SJSA1 (cell line): ENCODE data around the gene ZNF578. TPM values are rescaled to one million over a fixed set of nuclear protein-coding genes. Genes with fewer than 3 reads are reported as not detected.
"Not testable (repeated sequence)": the region's sequence is repeated elsewhere in the genome, so short reads cannot be mapped to it uniquely, and the experiment has no call there.

Source experiments
- DNase-seq, 2 experiments: peaks; one replicate each; pipeline ENCODE4 v3.0.0-alpha.2; 2015 to 2020; ENCODE audit warnings: low spot score in 2 of 2, low read depth in 1 of 2
- H3K27ac ChIP-seq: fragments of 250-450 bp; sonication (Bioruptor Pico); 2 replicates; pipeline ENCODE4 v1.5.1; 2020; ENCODE audit warnings: mild to moderate bottlenecking, moderate library complexity
- H3K27me3 ChIP-seq: fragments of 250-450 bp; sonication (Bioruptor Pico); replicated peaks from 2 replicates; pipeline ENCODE4 v1.5.1; 2020; ENCODE audit warnings: mild to moderate bottlenecking, moderate library complexity
- H3K36me3 ChIP-seq: fragments of 250-450 bp; sonication (Bioruptor Pico); 2 replicates; pipeline ENCODE4 v1.5.1; 2020; ENCODE audit warnings: mild to moderate bottlenecking
- H3K4me1 ChIP-seq: fragments of 250-450 bp; sonication (Bioruptor Pico); replicated peaks from 2 replicates; pipeline ENCODE4 v1.6.1; 2021; ENCODE audit warnings: mild to moderate bottlenecking
- H3K4me3 ChIP-seq: fragments of 250-450 bp; sonication (Bioruptor Pico); 2 replicates; pipeline ENCODE4 v1.5.1; 2020; ENCODE audit warnings: mild to moderate bottlenecking
- H3K9me3 ChIP-seq: fragments of 250-450 bp; sonication (Bioruptor Pico); replicated peaks from 2 replicates; pipeline ENCODE4 v1.5.1; 2020; ENCODE audit warnings: mild to moderate bottlenecking
- total RNA-seq: library from RNA; depleted of rRNA; stranded (reverse); fragments of >200 nt; shearing (Covaris generic); gene quantifications from 2 replicates; pipeline ENCODE4 v1.2.3, GENCODE V29; 2014

Gene ZNF578
- total RNA-seq, 1 experiment from 2014 or later, result 0.58 TPM

GRCh38 chr19:52527134-52527955 is 74.0 kb downstream of the ZNF578 start, which contains the start of gene ZNF808:
Gene ZNF808 (plus strand): TSS chr19:52527668. CDS start chr19:52543285, 15,617 bp downstream.
- peak; percentile 92 to 95 for DNase-seq
- Histone ChIP-seq H3K36me3 (peaks cover 10% of the 10 kb centered on the region), H3K27ac (peak within 1 kb of the TSS; percentile 78), H3K4me1 (peaks cover 5% of the 10 kb centered on the region; the same call in 1 of the 2 replicates), H3K27me3 (no peaks in the 10 kb centered on the region), H3K9me3 (0 out of 2 replicates have a peak, but pooled peaks cover 2% of the 10 kb centered on the region), H3K4me3 (peak within 1 kb of the TSS; percentile 78)

DNA sequence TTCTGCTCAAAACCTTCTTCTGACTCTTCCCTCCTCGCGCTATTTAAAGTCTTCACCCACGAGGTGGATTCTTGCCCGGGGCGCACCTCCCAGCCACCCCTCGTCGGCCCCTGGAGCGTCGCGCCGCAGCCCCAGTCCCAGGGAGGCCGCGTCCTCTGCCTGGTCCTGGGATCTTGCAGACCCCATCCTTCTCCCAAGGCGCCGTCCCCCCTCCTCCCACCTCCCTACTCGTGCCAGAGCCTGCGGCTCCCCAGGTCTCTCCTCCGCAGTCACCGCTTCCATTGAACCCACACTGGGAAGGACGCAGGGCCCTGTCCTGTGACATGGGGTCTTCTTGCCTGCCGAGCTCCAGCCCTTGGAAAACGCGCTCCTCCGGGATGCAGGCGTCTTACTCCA is 74.6 kb downstream of the ZNF578 start:
- Histone ChIP-seq H3K9me3 (0 out of 2 replicates have a peak, but pooled peaks cover 2% of the 10 kb centered on the region), H3K27ac (peak overlapping the region; percentile 78), H3K36me3 (peaks cover 10% of the 10 kb centered on the region), H3K27me3 (no peaks in the 10 kb centered on the region), H3K4me1 (peaks cover 5% of the 10 kb centered on the region; the same call in 1 of the 2 replicates), H3K4me3 (peak overlapping the region; percentile 78)
- no peak for DNase-seq

GRCh38 chr19:52532480-52532879 is 79.1 kb downstream of the ZNF578 start:
- no peaks in the 10 kb centered on the region for H3K4me1 ChIP-seq
- 0 out of 2 replicates have a peak, but pooled peaks cover 2% of the 10 kb centered on the region for H3K9me3 ChIP-seq
- no peak overlapping the region for H3K4me3 ChIP-seq
- peaks cover 10% of the 10 kb centered on the region for H3K36me3 ChIP-seq
- H3K27me3 ChIP-seq, result no peaks in the 10 kb centered on the region
- no peak for DNase-seq
- H3K27ac ChIP-seq, result no peak overlapping the region

GRCh38 chr19:52533901-52534300 is 80.5 kb downstream of the ZNF578 start:
- Histone ChIP-seq H3K4me1 (no peaks in the 10 kb centered on the region), H3K27ac (no peak overlapping the region), H3K4me3 (no peak overlapping the region), H3K9me3 (no peaks in the 10 kb centered on the region), H3K36me3 (peaks cover 5% of the 10 kb centered on the region), H3K27me3 (no peaks in the 10 kb centered on the region)
- DNase-seq, result no peak

DNA sequence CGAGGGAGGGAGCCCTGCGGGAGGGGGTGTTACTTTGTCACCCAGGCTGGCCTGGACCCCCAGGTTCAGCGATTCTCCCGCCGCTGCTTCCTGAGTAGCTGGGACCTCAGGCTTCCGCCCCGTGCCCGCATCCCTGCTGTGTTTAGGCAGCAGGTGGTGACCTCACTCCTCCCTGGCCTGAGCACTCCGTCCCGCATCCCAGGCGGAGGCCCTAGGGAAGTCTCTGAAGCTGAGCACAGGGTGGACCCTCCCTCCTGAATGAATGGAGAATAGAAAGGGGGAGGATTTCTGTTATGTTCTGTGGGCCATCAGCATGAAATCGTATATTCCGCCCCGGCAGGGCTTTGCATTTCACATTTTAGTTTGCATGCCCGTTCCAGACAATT is 82.0 kb downstream of the ZNF578 start:
- DNase-seq, H3K27ac ChIP-seq, H3K27me3 ChIP-seq, H3K9me3 ChIP-seq, H3K4me3 ChIP-seq, H3K36me3 ChIP-seq, H3K4me1 ChIP-seq: not testable (repeated sequence)

- Histone ChIP-seq H3K27ac (no peak overlapping the region), H3K27me3 (no peaks in the 10 kb centered on the region), H3K36me3 (peaks cover 6% of the 10 kb centered on the region; the same call in 1 of the 2 replicates), H3K9me3 (no peaks in the 10 kb centered on the region), H3K4me3 (no peak overlapping the region), H3K4me1 (no peaks in the 10 kb centered on the region)
- no peak for DNase-seq
Measured at GRCh38 chr19:52535771-52536447, 82.6 kb downstream of the ZNF578 start.

GRCh38 chr19:52536448-52536800 is 83.1 kb downstream of the ZNF578 start:
- no peak for DNase-seq
- H3K27ac ChIP-seq, result no peak overlapping the region
- H3K4me1 ChIP-seq, result no peaks in the 10 kb centered on the region
- no peaks in the 10 kb centered on the region for H3K9me3 ChIP-seq
- peaks cover 6% of the 10 kb centered on the region; the same call in 1 of the 2 replicates for H3K36me3 ChIP-seq
- H3K27me3 ChIP-seq, result no peaks in the 10 kb centered on the region
- no peak overlapping the region for H3K4me3 ChIP-seq

DNA sequence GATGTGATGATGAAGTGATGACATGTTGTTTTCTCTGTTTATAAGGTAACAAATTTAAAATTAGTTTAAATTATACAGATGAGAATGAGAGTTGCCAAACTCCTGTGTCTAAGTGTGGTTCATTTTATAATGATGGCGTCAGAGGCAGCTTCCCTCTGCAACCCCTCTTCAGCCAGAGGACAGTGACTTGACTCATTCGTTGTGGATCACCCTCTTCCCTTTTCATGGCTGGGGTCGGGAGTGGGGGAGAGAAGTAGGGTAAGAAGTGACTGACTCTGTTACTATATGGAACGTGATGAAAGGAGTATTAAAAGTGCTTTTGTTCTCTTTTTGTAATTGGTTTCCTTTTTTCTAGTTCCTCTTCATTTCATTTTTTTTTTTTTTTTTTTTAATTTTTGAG is 85.5 kb downstream of the ZNF578 start:
- H3K27me3 ChIP-seq, result not testable (repeated sequence)

GRCh38 chr19:52541176-52541575 is 87.8 kb downstream of the ZNF578 start:
- H3K4me3 ChIP-seq, H3K27me3 ChIP-seq, H3K27ac ChIP-seq, DNase-seq, H3K9me3 ChIP-seq, H3K4me1 ChIP-seq: not testable (repeated sequence)
- peaks cover 21% of the 10 kb centered on the region for H3K36me3 ChIP-seq

More for the DNA sequence above, 85.5 kb downstream of the ZNF578 start:
- H3K27ac ChIP-seq, H3K36me3 ChIP-seq, H3K4me3 ChIP-seq, H3K9me3 ChIP-seq, DNase-seq, H3K4me1 ChIP-seq: not testable (repeated sequence)

DNA sequence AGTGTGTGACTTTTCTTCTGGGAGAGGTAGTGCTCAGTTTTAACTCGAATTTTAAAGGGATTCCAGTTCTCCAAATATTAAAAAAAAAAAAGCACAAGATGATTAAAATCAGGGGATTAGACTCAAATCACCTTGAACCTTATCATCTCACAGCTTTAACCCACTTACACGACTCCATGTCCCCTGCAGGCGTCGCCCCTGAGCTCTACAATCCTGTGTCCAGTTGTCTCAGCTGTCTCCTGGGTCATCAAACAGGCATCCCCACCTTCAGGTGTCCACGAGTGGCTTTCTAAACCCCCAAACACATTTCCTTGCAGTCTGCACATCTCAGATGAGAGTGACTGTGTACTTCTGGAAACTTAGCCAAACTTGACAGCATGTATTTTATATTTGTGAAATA is 88.3 kb downstream of the ZNF578 start:
- Histone ChIP-seq H3K27me3 (no peaks in the 10 kb centered on the region), H3K36me3 (peaks cover 23% of the 10 kb centered on the region), H3K27ac (no peak overlapping the region), H3K9me3 (no peaks in the 10 kb centered on the region), H3K4me1 (no peaks in the 10 kb centered on the region), H3K4me3 (no peak overlapping the region)
- DNase-seq, result no peak

GRCh38 chr19:52542541-52542940 is 89.2 kb downstream of the ZNF578 start:
- DNase-seq, H3K27me3 ChIP-seq, H3K27ac ChIP-seq, H3K9me3 ChIP-seq, H3K4me3 ChIP-seq, H3K4me1 ChIP-seq: not testable (repeated sequence)
- peaks cover 23% of the 10 kb centered on the region for H3K36me3 ChIP-seq

DNA sequence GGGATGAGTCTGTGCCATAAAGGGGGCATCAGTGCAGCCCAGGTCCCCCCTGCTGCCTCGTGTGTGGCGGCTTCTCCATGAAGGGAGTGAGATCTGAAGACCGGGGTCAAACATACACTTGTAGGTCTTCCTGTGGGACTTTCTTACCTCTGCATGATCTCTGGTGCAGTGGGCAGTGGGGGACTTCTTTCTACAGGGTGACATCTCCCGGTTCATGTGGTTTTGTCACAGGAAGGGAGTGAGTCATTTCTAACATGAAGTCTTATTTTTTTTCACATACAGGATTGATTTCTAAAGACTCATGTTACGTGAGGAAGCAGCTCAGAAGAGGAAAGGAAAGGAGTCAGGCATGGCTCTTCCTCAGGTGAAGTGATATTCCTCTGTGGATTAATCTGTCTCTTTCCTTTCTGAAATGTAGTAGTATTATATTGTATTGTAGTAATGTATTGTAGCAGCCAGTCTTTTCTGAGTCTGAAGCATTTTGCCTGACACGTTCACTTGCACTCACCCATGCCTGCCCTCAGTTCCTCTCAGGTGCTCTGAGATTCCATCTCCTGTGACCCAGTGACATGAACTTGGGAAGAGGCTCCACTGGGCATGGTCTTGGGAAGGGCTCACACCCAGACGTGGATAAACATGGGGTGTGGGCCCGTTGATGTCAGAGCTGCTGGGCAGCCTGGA is 89.8 kb downstream of the ZNF578 start:
- Histone ChIP-seq H3K36me3 (peaks cover 23% of the 10 kb centered on the region), H3K4me3 (no peak overlapping the region), H3K27ac (no peak overlapping the region), H3K9me3 (no peaks in the 10 kb centered on the region), H3K4me1 (no peaks in the 10 kb centered on the region), H3K27me3 (no peaks in the 10 kb centered on the region)
- no peak for DNase-seq

GRCh38 chr19:52554216-52554971 is 101.0 kb downstream of the ZNF578 start:
- no peaks in the 10 kb centered on the region for H3K4me1 ChIP-seq
- DNase-seq, result no peak
- H3K27me3 ChIP-seq, result no peaks in the 10 kb centered on the region
- H3K27ac ChIP-seq, result no peak overlapping the region
- H3K4me3 ChIP-seq, result no peak overlapping the region
- H3K9me3 ChIP-seq, result peaks cover 9% of the 10 kb centered on the region; the same call in 1 of the 2 replicates
- H3K36me3 ChIP-seq, result peaks cover 58% of the 10 kb centered on the region
